Mesodermal cell (in vitro differentiated cells): ENCODE data around the gene HDGFL1.
A peak's percentile ranks its signal among the peaks of the same experiment; 100 is the strongest.

Experiments
- H3K27ac ChIP-seq: 2 replicates; pipeline ENCODE4 v1.7.0; 2013; ENCODE audit warnings: mild to moderate bottlenecking, low read depth, low read length, moderate library complexity; ENCODE audit not compliant: severe bottlenecking
- H3K36me3 ChIP-seq: 2 replicates; pipeline ENCODE4 v1.7.1; 2013; ENCODE audit warnings: mild to moderate bottlenecking, low read length, moderate library complexity; ENCODE audit not compliant: control insufficient read depth, insufficient read depth
- H3K4me1 ChIP-seq: one replicate; pipeline ENCODE4 v1.7.1; 2013; ENCODE audit warnings: mild to moderate bottlenecking, low read length; ENCODE audit not compliant: insufficient read depth, control insufficient read depth, poor library complexity, severe bottlenecking
- H3K4me3 ChIP-seq: 2 replicates; pipeline ENCODE4 v1.7.0; 2013; ENCODE audit warnings: low read length, control low read depth, mild to moderate bottlenecking; ENCODE audit not compliant: insufficient read depth, poor library complexity, severe bottlenecking; ENCODE audit errors: extremely low read depth
- H3K9me3 ChIP-seq: 2 replicates; pipeline ENCODE4 v1.7.1; 2013; ENCODE audit warnings: mild to moderate bottlenecking, low read length, moderate library complexity; ENCODE audit not compliant: control insufficient read depth
- WGBS, 2 experiments: methylation state at CpG; one replicate each; pipeline ENCODE4 v1.1.5; 2013; ENCODE audit warnings: missing lambda C conversion rate in 2 of 2; ENCODE audit not compliant: insufficient coverage in 2 of 2; 5-methylcytosine and 5-hydroxymethylcytosine counted together

The HDGFL1 gene

DNA sequence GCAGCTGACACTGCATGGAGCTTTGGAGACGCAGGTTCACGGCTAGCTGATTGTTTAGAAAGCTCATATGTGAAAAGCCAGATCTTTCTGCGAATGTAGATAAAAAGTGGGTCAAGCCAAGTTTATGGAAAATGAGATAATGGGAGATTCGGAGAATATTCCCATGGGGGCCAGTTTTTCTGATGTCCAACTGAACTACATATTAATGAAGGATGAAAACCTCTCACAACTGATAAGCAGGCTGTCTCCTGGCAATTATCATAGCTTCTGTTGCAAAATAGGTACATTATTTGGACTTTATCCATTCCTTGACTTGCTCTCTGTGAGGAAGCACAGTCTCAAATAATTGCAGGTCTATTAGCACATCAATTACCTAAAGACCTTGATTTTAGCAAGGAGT is 21.1 kb downstream of the HDGFL1 start:
- WGBS, 2 experiments: 96 to 100% methylated on average over 2 to 3 of the region's 4 CpGs
- no peaks in the 10 kb centered on the region for H3K9me3 ChIP-seq
- H3K27ac ChIP-seq: no peak overlapping the region
- no peak overlapping the region for H3K4me3 ChIP-seq
- no peaks in the 10 kb centered on the region for H3K4me1 ChIP-seq
- no peaks in the 10 kb centered on the region for H3K36me3 ChIP-seq

DNA sequence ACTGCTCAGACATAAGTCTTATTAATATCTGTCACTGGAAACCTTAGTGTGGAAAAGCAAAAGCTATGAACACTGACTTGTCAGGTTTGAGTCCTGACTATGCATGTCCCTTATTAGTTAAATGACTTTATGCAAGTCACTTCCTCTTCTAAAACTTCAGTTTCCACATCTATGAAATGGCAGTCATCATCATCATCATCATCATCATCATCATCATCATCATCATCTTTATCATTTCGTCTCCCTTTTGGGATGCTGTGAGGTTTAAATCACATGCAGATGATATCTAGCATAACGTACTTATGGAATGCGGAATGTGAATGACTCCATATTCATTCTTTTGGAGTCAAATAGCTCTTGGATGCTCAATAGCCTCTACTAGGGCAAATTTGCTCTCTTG is 24.5 kb downstream of the HDGFL1 start:
- no peaks in the 10 kb centered on the region for H3K9me3 ChIP-seq
- H3K27ac ChIP-seq: no peak overlapping the region
- no peaks in the 10 kb centered on the region for H3K36me3 ChIP-seq
- H3K4me1 ChIP-seq: peaks cover 6% of the 10 kb centered on the region
- WGBS, 2 experiments: 80 to 100% methylated on average over 2 of the region's 3 CpGs
- no peak overlapping the region for H3K4me3 ChIP-seq

GRCh38 chr6:22596011-22596410 is 26.6 kb downstream of the HDGFL1 start:
- Histone ChIP-seq H3K27ac (no peak overlapping the region), H3K4me3 (no peak overlapping the region), H3K4me1 (peaks cover 6% of the 10 kb centered on the region), H3K9me3 (peaks cover 4% of the 10 kb centered on the region), H3K36me3 (no peaks in the 10 kb centered on the region)

- Histone ChIP-seq H3K4me1 (peaks cover 6% of the 10 kb centered on the region), H3K36me3 (no peaks in the 10 kb centered on the region), H3K4me3 (no peak overlapping the region), H3K27ac (no peak overlapping the region), H3K9me3 (peaks cover 10% of the 10 kb centered on the region)
- WGBS, 2 experiments: 96 to 100% methylated on average over 2 of the region's 4 CpGs
Observed at GRCh38 chr6:22598339-22598738, 29.0 kb downstream of the HDGFL1 start.

DNA sequence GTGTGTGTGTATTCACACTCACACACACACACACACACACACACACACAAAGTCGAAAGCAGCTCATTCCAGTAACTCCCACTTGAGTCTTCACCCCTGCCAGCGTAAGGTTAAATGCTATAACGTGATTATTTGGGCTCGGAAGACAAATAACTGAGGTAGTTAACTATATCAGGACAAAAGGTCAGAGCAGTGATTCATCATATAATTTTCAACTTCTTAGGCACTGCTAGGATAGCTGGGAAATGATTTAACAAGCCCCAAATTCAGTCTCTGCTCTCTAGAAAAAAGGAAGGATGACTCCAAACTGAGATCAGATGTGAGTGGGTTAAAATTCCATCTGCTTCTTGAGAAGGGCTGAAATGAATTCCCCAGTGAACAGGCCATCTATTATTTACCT is 30.7 kb downstream of the HDGFL1 start:
- no CpG with 5 or more reads among the region's 4 CpGs for WGBS, 2 experiments
- Histone ChIP-seq H3K4me1 (peaks cover 6% of the 10 kb centered on the region), H3K27ac (no peak overlapping the region), H3K36me3 (no peaks in the 10 kb centered on the region), H3K9me3 (peaks cover 10% of the 10 kb centered on the region), H3K4me3 (no peak overlapping the region)

DNA sequence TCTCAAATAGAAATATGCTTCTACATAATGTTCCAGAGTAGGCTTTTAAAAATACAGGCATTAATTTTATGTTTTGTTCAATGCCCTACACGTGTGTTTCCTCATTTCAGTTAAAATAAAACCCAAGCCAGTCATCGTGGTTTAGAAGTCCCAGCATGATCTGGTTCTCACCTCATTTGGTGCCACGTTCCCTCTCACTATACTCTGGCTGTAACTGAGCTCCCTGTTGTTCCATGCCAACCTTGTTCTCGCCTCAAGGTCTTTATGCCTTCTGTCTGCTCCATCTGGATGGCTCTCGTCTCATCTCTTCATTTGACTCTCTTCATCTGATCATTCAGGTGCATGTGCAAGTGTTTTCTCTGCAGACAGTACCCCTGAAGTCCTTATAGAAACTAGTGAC is 32.6 kb downstream of the HDGFL1 start:
- Histone ChIP-seq H3K9me3 (peaks cover 10% of the 10 kb centered on the region), H3K36me3 (no peaks in the 10 kb centered on the region), H3K27ac (no peak overlapping the region), H3K4me3 (no peak overlapping the region), H3K4me1 (peaks cover 6% of the 10 kb centered on the region)
- WGBS, 2 experiments: 87 to 92% methylated on average over 5 of the region's 5 CpGs

- no CpG with 5 or more reads among the region's 2 CpGs for WGBS, 2 experiments
- no peak overlapping the region for H3K27ac ChIP-seq
- peaks cover 9% of the 10 kb centered on the region for H3K9me3 ChIP-seq
- no peak overlapping the region for H3K4me3 ChIP-seq
- no peaks in the 10 kb centered on the region for H3K4me1 ChIP-seq
- H3K36me3 ChIP-seq: no peaks in the 10 kb centered on the region
Observed at GRCh38 chr6:22605736-22606135, 36.4 kb downstream of the HDGFL1 start.

- Histone ChIP-seq H3K4me1 (peaks cover 2% of the 10 kb centered on the region), H3K36me3 (no peaks in the 10 kb centered on the region), H3K9me3 (no peaks in the 10 kb centered on the region), H3K4me3 (no peak overlapping the region), H3K27ac (no peak overlapping the region)
- WGBS, 2 experiments: 100% methylated on average over 2 of the region's 4 CpGs; no CpG with 5 or more reads in 1 of the 2 experiments
Observed at GRCh38 chr6:22610127-22610526, 40.8 kb downstream of the HDGFL1 start.

DNA sequence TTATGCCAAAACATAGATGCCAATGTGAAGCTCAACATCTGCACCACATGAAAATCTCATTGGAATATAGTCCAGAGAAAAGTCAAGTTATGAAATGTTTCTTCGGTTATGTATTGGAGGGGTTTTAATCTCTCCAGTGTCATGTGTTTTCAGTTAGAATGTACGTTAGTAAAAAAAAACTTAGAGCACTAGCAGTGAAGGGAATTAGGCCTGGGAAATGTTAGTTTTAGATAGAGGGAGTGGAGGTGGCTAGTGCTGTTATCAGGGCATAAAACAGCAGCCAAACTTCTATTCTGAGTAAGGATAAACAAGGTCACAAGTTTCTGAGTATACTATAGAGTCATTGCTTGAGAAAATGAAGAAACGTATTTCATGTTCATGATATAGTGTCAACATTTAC is 42.9 kb downstream of the HDGFL1 start:
- Histone ChIP-seq H3K4me3 (no peak overlapping the region), H3K36me3 (no peaks in the 10 kb centered on the region), H3K4me1 (peaks cover 2% of the 10 kb centered on the region), H3K27ac (peak overlapping the region; percentile 11), H3K9me3 (no peaks in the 10 kb centered on the region)
- 75 to 89% methylated on average over 1 to 2 of the region's 3 CpGs for whole genome bisulfite sequencing, 2 experiments

DNA sequence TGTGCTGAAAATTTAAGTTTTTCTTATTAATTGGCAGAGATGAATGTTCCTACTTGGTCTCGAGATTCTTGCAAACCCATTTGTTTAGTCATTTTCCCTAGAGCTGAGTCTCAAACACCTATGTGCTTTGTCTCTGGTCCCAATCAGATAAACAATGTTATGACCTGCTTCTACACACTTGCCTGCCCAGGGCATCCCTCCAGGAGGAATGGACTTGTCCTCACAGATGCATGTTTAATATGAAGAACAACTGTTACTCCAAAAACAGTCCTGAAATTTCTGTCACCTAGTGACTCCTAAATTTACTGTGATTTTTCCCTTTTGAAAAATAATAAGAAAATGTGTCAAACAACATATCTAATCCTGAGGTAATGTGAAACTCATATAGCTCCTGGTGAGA is 43.7 kb downstream of the HDGFL1 start:
- H3K9me3 ChIP-seq: no peaks in the 10 kb centered on the region
- 100% methylated on average over 1 of the region's 1 CpG for WGBS, 2 experiments
- peaks cover 2% of the 10 kb centered on the region for H3K4me1 ChIP-seq
- peak overlapping the region; percentile 64 for H3K27ac ChIP-seq
- H3K4me3 ChIP-seq: no peak overlapping the region
- H3K36me3 ChIP-seq: no peaks in the 10 kb centered on the region

GRCh38 chr6:22613695-22614094 is 44.3 kb downstream of the HDGFL1 start:
- WGBS, 2 experiments: 78% methylated on average over 1 of the region's 3 CpGs; no CpG with 5 or more reads in 1 of the 2 experiments
- H3K27ac ChIP-seq: peak overlapping the region; percentile 64
- H3K4me3 ChIP-seq: no peak overlapping the region
- no peaks in the 10 kb centered on the region for H3K9me3 ChIP-seq
- no peaks in the 10 kb centered on the region for H3K36me3 ChIP-seq
- H3K4me1 ChIP-seq: peaks cover 2% of the 10 kb centered on the region
